SK-N-MC (cell line): ENCODE measurements around the gene ZBTB21.

Experiments
- EZH2 ChIP-seq: fragments of 200-600 bp; sonication (generic); IDR thresholded peaks from one replicate; pipeline ENCODE4 v1.6.1; 2017; ENCODE audit warnings: antibody characterized with exemption
- FOXP2 ChIP-seq: optimal IDR thresholded peaks from 2 replicates; pipeline ENCODE3; 2011; ENCODE audit warnings: mild to moderate bottlenecking, moderate library complexity; ENCODE audit not compliant: insufficient read depth; ENCODE audit errors: extremely low read length, control extremely low read depth
- POLR2AphosphoS5 ChIP-seq: IDR thresholded peaks from 2 replicates; pipeline ENCODE4 v1.6.1; 2012; ENCODE audit warnings: mild to moderate bottlenecking, low read depth, low read length, borderline replicate concordance

DNA sequence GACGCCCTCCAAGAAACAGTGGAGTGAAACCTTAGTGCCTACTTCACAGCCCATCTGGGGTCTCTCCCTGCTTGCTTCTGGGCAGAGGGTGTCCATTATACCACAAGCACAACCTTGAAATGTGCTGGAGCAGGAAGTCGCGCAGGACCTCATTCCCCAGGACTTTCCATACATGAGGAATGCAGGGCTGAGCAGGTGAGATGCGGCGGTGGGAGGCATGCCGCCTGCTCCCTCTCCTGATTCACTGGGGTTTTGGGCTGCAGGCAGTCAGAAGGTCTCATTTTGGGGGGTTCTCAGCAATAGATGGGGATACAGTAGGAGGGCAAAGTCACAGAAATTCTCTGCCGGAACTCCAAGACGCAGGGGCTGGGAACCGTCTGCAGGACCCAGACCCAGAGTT, 45.3 kb upstream of the ZBTB21 start:
- TF ChIP-seq EZH2 = no peak
- no peak for TF ChIP-seq POLR2AphosphoS5
- TF ChIP-seq FOXP2 = no peak
